ENCODE results near the gene MSRB3. TPM values are rescaled to one million over a fixed set of nuclear protein-coding genes. Genes with fewer than 3 reads are reported as not detected.

The MSRB3 gene
- total and polyA plus RNA-seq, 9 donors, result 14.9 to 58.8 (median 27.1) TPM

DNA sequence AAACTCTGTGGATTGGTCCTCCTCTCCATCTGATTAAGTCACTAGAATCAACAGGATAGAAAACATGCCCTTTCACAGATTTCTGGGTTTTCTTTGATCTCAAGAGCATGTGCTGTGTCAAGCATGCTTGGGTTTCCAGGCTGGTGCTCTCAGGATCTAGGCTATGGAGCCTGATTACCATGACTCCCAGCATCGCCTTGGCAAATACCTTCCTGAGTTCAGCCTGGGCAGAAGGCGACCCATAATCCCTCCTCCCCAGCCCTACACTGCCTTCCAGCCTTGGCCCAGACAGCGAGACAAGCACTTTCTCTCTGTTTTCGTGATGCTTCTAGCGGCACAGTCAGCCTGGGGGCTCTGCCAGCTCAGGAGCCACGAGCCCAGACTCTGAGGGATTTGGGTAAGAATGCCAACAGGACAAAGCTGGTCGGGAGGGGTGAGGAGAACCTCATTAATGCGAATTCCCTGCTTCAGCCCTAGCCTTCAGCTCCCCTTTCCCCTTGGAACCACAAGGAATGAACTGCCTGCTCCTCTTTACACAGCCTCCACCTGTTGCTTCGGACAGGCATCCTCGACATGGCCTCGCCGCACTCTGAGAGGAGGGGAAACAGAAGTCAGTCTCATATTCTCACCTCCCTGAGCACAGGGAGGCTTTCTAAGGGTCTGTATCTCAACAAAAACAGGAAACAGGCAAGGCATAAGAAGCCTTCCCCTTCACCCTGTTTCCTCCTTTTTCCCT lies 227.1 kb downstream of the MSRB3 start:
- no peaks in the 10 kb centered on the region for H3K36me3 ChIP-seq
- TF ChIP-seq POLR2A (IDR thresholded peaks at IDR 0.05) (no peak), CTCF (IDR thresholded peaks at IDR 0.05) (no peak), EP300 (IDR thresholded peaks at IDR 0.05) (no peak)
- no peak overlapping the region for H3K4me3 ChIP-seq
- DNase-seq, result no peak
- H3K27ac ChIP-seq, result no peak overlapping the region
- no peaks in the 10 kb centered on the region for H3K9me3 ChIP-seq
- H3K4me1 ChIP-seq (ENCODE audit: insufficient read depth), result no peaks in the 10 kb centered on the region
- H3K27me3 ChIP-seq, result no peaks in the 10 kb centered on the region
- intact Hi-C loops (cut with DNase I), result no loop called here
- WGBS, 3 donors, result 88 to 94% (median 93%) methylated on average over 12 of the region's 12 CpGs

GRCh38 chr12:65508276-65509035 lies 230.0 kb downstream of the MSRB3 start:
- H3K9me3 ChIP-seq, result no peaks in the 10 kb centered on the region
- no peak overlapping the region for H3K4me3 ChIP-seq
- H3K27me3 ChIP-seq, result no peaks in the 10 kb centered on the region
- no peak overlapping the region for H3K27ac ChIP-seq
- intact Hi-C loops (cut with DNase I), result no loop called here
- no peaks in the 10 kb centered on the region for H3K36me3 ChIP-seq
- H3K4me1 ChIP-seq (ENCODE audit: insufficient read depth), result no peaks in the 10 kb centered on the region
- TF ChIP-seq POLR2A (IDR thresholded peaks at IDR 0.05), result no peak
- no peak for TF ChIP-seq EP300 (IDR thresholded peaks at IDR 0.05)
- no peak for TF ChIP-seq CTCF (IDR thresholded peaks at IDR 0.05)
- 71 to 80% (median 79%) methylated on average over 10 of the region's 10 CpGs for WGBS, 3 donors
- no peak for DNase-seq

GRCh38 chr12:65510007-65510406 lies 231.5 kb downstream of the MSRB3 start:
- intact Hi-C loops (cut with DNase I), result no loop called here

DNA sequence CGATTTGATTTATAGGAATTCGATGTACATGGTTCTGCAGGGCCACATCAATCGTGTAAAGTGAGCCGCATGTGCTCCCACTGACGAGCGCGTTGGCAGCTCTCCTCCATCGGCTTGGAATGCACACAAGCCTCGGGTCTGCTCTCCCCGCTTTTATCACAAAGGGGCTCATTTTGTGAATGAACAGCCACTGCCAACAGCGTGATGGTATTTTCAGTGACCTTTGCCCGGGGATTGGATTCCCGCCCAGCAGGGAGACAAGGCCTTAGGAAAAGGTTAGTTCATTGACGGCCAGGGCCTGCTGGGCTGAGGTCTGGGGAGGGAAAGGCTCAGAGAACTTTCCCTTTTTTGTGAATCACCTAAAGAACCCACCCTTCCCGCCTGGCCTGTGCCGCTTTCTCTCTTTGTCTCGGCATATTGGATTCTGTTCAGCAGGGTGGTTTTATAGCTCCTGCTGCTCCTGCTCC lies 232.1 kb downstream of the MSRB3 start:
- TF ChIP-seq CTCF (IDR thresholded peaks at IDR 0.05) (no peak), EP300 (IDR thresholded peaks at IDR 0.05) (no peak), POLR2A (IDR thresholded peaks at IDR 0.05) (no peak)
- 5 to 7% (median 5%) methylated on average over 17 of the region's 17 CpGs for WGBS, 3 donors
- H3K27me3 ChIP-seq, result no peaks in the 10 kb centered on the region
- no peaks in the 10 kb centered on the region for H3K36me3 ChIP-seq
- peak; percentile 33 to 82 (median 75) for DNase-seq
- H3K9me3 ChIP-seq, result no peaks in the 10 kb centered on the region
- no peaks in the 10 kb centered on the region for H3K4me1 ChIP-seq (ENCODE audit: insufficient read depth)
- no peak overlapping the region for H3K4me3 ChIP-seq
- H3K27ac ChIP-seq, result no peak overlapping the region
- intact Hi-C loops (cut with DNase I), result no loop called here

More at GRCh38 chr12:65510007-65510406, 231.5 kb downstream of the MSRB3 start:
- TF ChIP-seq POLR2A (IDR thresholded peaks at IDR 0.05) (no peak), CTCF (IDR thresholded peaks at IDR 0.05) (no peak), EP300 (IDR thresholded peaks at IDR 0.05) (no peak)
- Histone ChIP-seq H3K4me3 (no peak overlapping the region), H3K27me3 (no peaks in the 10 kb centered on the region), H3K9me3 (no peaks in the 10 kb centered on the region), H3K27ac (no peak overlapping the region), H3K36me3 (no peaks in the 10 kb centered on the region), H3K4me1 (ENCODE audit: insufficient read depth) (no peaks in the 10 kb centered on the region)
- DNase-seq, result no peak
- WGBS, 3 donors, result 11 to 26% (median 21%) methylated on average over 3 of the region's 3 CpGs

Measured in ovary (tissue), 9 donors.